Measurements from ENCODE around the gene UVRAG.
"Not testable (repeated sequence)": the region's sequence is repeated elsewhere in the genome, so short reads cannot be mapped to it uniquely, and the experiment has no call there.

The UVRAG gene

DNA sequence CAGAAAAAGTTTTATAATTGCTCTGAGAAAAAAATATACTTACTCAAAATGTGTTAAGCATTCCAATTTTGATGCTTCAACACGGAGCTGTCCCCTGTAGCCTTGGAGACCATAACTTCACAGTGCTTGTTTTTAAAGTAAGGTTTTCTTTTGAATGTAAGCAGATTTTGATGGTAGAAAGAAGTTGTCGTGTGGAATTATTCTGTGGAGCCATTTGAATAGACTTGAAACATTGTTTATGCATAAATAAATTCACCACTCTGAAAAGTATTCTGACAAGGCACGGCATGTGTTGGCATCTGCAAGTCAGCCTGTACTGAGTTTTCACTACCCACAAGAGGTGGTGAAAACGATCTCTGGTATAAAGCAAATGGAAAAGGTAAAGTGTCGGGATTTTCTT lies 115.5 kb downstream of the UVRAG start:
- DNase-seq: no peak

DNA sequence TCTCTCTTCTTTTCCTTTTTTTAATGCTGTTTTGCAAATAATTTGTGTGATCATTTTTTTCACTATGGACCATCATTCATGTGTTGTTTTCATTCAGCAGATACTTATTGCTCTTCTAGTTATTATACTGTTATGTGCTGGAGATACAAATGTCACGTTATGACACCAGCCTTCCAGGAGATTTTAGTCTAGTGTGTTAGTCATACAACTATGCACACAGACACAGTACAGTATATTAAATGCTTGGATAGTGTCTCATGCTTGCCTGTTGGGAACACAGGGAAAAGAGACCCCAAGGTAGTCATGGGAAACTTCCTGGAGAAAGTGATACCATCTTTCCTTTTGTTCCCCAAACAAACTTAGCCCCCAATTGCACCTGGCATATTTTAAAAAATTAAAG lies 116.1 kb downstream of the UVRAG start:
- no peak for DNase-seq

GRCh38 chr11:75933736-75934135 lies 118.7 kb downstream of the UVRAG start:
- not testable (repeated sequence) for DNase-seq

DNA sequence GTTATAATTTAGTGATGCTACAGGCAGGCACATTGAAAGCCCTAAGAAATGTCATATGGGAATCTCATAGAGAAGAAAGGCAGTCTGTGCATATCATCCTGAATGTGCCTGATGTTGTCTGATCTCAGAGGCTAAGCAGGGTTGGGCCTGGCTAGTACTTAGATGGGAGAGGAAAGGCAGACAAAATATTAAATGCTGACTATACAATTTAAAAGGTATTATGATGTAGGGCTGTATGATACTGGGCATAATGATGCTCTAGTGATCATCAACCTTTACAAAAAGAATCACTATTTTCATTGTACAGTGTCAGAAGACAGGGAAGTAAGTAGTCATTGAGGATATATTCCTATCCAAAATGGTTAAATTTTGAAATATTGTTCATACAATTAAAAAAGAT lies 119.8 kb downstream of the UVRAG start:
- DNase-seq: no peak

GRCh38 chr11:75938543-75938942 lies 123.5 kb downstream of the UVRAG start:
- no peak for DNase-seq

GRCh38 chr11:75939516-75939915 lies 124.5 kb downstream of the UVRAG start:
- no peak for DNase-seq

DNA sequence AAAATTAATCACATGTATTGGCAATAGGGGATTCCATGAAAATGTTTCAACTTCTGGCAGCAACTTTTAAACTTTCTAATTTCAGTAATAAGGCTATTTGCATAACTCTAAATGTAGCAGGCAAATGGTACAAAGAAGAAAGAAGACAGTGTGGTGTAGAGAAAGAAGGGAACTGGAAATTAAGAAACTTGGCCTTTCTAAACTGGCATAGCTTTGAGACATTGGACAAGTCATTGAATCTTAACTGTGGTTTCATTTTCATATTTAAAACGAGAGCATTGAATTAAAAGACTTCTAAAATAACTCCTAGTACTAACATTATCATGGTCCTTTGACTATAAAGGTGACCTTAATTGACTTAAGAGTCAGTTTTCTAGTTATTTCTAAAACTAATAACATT lies 125.0 kb downstream of the UVRAG start:
- no peak for DNase-seq

GRCh38 chr11:75940911-75941310 lies 125.9 kb downstream of the UVRAG start:
- no peak for DNase-seq

DNA sequence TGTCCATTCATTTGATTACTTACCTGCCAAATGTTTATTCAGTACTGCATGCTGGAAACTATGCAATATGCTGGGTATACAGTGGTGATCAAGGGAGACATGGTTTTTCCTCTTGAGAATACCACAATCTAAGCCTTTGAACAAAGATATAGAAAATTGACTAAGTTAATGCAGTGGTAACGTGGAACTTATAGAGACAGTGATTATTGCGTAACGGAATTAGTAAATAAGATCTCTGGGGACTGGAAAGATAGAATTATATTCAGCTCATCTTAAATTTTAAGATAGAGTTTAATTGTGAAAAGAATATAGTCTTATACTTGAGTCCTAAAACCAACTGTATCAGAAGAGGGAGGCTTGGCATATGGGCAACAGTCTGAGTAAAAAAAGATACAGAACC lies 129.5 kb downstream of the UVRAG start:
- DNase-seq: no peak

DNA sequence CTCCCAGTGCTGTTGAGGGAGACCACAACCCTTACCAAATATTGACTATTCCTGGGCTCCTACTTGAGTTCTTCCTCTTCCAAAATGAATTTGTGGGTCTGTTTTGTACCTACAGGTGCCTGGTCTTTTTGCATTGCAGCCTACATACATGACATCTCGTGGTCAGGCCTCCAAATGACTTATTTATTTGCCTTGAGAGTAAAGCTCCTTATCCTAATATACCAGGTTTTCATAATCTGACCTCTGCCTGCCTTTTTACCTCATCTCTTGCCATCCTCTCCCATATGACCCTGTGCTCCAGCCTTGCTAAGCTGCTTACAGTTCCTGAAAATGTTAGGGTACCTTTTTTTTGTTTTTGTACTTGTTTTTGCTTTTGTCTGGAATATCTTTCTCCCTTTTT lies 130.4 kb downstream of the UVRAG start:
- DNase-seq: no peak

- no peak for DNase-seq
These were observed 130.9 kb downstream of the UVRAG start for GRCh38 chr11:75945947-75946346.

- DNase-seq: peak; percentile 29
These were observed 131.8 kb downstream of the UVRAG start for GRCh38 chr11:75946531-75947530.

DNA sequence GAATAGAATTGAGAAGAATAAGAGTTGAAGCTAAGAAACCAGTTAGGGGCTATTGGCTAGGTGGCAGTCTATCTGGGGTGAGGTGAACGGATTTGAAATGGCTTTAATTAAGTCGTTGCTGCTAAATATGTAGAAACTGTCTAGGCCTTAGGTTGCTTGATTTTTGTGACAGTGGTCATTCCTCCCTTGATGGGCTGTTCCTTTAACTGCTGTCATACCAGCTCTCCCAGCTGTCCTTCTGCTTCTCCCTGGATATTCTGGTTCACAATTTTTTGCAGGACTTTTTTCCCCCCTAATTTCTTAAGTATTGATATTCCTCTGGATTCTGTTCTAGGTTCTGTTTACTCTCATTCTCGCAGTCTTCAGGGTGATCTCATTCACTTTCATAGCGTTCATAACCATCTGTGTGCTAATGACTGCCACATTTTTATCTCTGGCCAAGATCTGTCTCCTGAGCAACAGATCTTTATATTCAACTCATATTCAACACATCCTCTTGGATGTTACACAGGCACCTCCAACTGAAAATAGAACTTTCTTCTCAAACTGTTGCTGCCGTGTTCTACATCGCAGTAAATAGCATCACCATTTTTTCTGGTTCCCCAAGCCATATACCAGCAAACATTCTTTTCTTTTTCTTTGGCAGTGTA lies 134.1 kb downstream of the UVRAG start:
- peak; percentile 46 for DNase-seq

GRCh38 chr11:75950141-75950540 lies 135.1 kb downstream of the UVRAG start:
- no peak for DNase-seq

DNA sequence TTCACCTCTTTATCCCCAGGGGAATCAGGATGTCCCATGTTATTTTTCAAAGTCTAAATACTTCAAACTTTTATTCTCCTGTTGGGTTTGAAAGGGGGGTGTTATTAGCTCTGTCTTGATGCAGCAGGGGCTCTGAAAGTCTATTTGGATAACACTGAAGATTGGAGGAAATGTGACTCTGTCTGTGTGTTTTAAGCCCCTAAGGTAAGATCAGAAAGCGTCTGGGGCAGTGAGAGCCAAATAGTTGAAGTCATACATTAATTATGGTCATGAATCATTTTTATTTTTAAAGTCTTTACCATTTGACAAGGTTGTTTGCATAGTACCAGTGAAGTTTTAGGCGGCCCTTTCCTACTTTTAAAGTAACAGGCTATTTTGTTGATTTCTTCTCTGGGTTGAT lies 139.0 kb downstream of the UVRAG start:
- DNase-seq: no peak

- no peak for DNase-seq
These were observed 140.4 kb downstream of the UVRAG start for GRCh38 chr11:75955443-75955842.

DNA sequence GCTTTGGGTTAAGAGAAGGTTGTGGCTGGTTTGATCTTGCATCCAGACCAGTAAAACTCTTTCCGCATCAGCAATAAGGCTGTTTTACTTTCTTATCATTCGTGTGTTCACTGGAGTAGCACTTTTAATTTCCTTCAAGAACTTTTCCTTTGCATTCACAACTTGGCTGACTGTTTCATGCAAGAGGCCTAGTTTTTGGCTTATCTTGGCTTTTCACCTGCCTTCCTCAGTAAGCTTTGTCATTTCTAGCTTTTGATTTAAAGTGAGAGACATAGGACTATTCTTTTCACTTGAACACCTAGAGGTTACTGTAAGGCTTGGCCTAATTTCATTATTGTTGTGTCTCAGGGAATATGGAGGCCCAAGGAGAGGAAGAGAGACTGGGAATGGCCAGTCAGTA lies 144.5 kb downstream of the UVRAG start:
- DNase-seq: no peak

- no peak for DNase-seq
These were observed 149.1 kb downstream of the UVRAG start for GRCh38 chr11:75964071-75964470.

DNA sequence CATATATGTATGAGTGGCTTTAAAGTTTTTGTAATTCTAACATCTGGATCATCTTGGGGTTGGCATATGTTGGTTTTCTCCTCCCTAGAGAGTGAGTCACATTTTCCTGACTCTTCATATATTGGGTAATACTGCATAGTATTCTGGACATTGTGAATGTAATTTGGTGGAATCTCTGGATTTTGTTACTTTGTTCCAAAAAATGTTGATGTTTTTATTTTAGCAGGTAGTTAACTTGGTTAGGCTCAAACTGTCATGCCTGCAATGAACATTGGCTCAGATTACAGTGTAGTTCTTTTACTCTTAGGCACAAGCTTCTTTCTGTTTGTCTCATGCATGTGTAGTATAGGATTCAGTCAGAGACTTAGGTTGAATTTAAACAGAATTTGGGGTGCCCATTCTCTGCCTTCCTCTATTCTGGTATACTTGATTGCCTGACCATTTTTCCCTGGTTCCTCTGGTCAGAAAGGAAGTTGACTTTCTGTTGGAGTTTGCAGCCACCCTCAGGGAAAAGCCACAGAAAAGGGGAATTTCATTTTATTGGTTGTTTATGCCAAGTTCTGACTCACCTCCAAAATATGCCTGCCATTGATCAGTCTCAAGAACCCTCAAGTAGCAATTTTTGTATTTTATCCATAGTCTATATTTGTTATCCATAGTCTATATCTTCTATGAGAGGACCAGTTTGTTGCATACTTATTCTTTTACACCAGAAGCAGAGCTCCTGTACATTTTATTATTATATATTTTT lies 151.7 kb downstream of the UVRAG start:
- no peak for DNase-seq

DNA sequence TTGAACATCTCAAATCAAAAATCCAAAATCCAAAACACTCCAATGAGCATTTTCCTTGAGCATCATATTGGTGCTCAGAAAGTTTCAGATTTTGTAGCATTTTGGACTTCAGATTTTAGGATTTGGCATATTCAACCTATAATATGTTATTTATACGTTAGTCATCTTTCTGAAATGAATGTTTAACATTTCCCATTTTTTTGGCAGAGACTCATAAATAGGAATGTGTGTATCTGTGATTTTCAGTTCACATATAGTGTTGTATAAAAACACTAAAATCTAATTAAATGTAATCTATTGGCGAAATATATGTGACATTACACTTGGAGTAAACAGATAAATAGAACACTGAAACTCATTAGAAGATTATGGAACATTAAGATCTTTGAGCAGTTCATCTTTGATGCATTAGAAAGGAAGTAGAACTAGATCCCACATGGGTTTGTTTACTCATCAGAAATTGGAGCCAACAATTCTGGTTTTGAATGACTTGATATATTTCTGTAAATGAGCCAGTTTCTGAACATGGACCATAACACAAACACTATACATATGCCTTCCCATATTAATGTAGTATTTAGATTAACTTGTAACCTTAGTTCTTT lies 153.1 kb downstream of the UVRAG start:
- no peak for DNase-seq

- no peak for DNase-seq
These were observed 154.8 kb downstream of the UVRAG start for GRCh38 chr11:75969626-75970308.

DNA sequence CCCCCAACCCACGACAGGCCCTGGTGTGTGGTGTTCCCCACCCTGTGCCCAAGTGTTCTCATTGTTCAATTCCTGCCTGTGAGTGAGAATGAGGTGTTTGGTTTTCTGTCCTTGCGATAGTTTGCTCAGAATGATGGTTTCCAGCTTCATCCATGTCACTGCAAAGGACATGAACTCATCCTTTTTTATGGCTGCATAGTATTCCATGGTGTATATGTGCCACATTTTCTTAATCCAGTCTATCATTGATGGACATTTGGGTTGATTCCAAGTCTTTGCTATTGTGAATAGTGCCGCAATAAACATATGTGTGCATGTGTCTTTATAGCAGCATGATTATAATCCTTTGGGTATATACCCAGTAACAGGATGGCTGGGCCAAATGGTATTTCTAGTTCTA lies 158.7 kb downstream of the UVRAG start:
- not testable (repeated sequence) for DNase-seq
